ENCODE data around the gene RASAL1.
A peak's percentile ranks its signal among the peaks of the same experiment; 100 is the strongest.

Gene RASAL1

GRCh38 chr12:113135178-113136127 is at the start of gene RASAL1:
Gene RASAL1 (minus strand): TSS chr12:113135761. CDS start chr12:113135462, 299 bp downstream.
- DNase-seq, result peak; percentile 90

- DNase-seq, result peak; percentile 77
Measured at GRCh38 chr12:113184900-113185179, 49.3 kb upstream of the RASAL1 start.

GRCh38 chr12:113184098-113184899 is 48.7 kb upstream of the RASAL1 start:
- DNase-seq, result peak; percentile 57

- no peak for DNase-seq
Measured at GRCh38 chr12:113183030-113183589, 47.5 kb upstream of the RASAL1 start.

- no peak for DNase-seq
Measured at GRCh38 chr12:113181975-113182374, 46.4 kb upstream of the RASAL1 start.

- DNase-seq, result no peak
Measured at GRCh38 chr12:113180333-113180732, 44.8 kb upstream of the RASAL1 start.

GRCh38 chr12:113179023-113179422 is 43.5 kb upstream of the RASAL1 start:
- DNase-seq, result no peak

- DNase-seq, result peak; percentile 34
Measured at GRCh38 chr12:113174461-113175384, 39.2 kb upstream of the RASAL1 start.

GRCh38 chr12:113173081-113173698 is 37.6 kb upstream of the RASAL1 start:
- no peak for DNase-seq

- DNase-seq, result no peak
Measured at GRCh38 chr12:113172185-113172584, 36.6 kb upstream of the RASAL1 start.

GRCh38 chr12:113171543-113171942 is 36.0 kb upstream of the RASAL1 start:
- DNase-seq, result no peak

GRCh38 chr12:113170926-113171325 is 35.4 kb upstream of the RASAL1 start:
- DNase-seq, result no peak

GRCh38 chr12:113170457-113170856 is 34.9 kb upstream of the RASAL1 start:
- DNase-seq, result no peak

GRCh38 chr12:113169697-113170096 is 34.1 kb upstream of the RASAL1 start:
- no peak for DNase-seq

GRCh38 chr12:113167868-113168267 is 32.3 kb upstream of the RASAL1 start:
- no peak for DNase-seq

GRCh38 chr12:113165521-113166450 is 30.2 kb upstream of the RASAL1 start:
- DNase-seq, result no peak

GRCh38 chr12:113164014-113164413 is 28.5 kb upstream of the RASAL1 start:
- no peak for DNase-seq

- no peak for DNase-seq
Measured at GRCh38 chr12:113163030-113163360, 27.4 kb upstream of the RASAL1 start.

GRCh38 chr12:113162102-113163029 is 26.8 kb upstream of the RASAL1 start:
- no peak for DNase-seq

Measured in NCI-H146 (cell line).